Measurements from ENCODE around the gene MCUB.
A peak's percentile ranks its signal among the peaks of the same experiment; 100 is the strongest.

The MCUB gene

GRCh38 chr4:109690690-109691410 is 130.8 kb downstream of the MCUB start:
- Histone ChIP-seq H3K4me1 (ENCODE audit: insufficient read depth, low read length) (no peaks in the 10 kb centered on the region), H3K27me3 (ENCODE audit: insufficient read depth, low read length) (no peaks in the 10 kb centered on the region), H3K36me3 (ENCODE audit: insufficient read depth, low read depth, low read length) (peaks cover 54% of the 10 kb centered on the region), H3K4me3 (ENCODE audit: low read length) (no peak overlapping the region), H3K9me3 (ENCODE audit: insufficient read depth, low read depth, low read length) (no peaks in the 10 kb centered on the region), H3K27ac (ENCODE audit: low read length) (no peak overlapping the region), H3K9ac (ENCODE audit: low read depth, low read length) (no peak overlapping the region)

GRCh38 chr4:109691411-109691920 is 131.4 kb downstream of the MCUB start:
- no peak overlapping the region for H3K27ac ChIP-seq (ENCODE audit: low read length)
- peaks cover 60% of the 10 kb centered on the region for H3K36me3 ChIP-seq (ENCODE audit: insufficient read depth, low read depth, low read length)
- no peaks in the 10 kb centered on the region for H3K4me1 ChIP-seq (ENCODE audit: insufficient read depth, low read length)
- H3K9ac ChIP-seq (ENCODE audit: low read depth, low read length): no peak overlapping the region
- H3K9me3 ChIP-seq (ENCODE audit: insufficient read depth, low read depth, low read length): no peaks in the 10 kb centered on the region
- no peak overlapping the region for H3K4me3 ChIP-seq (ENCODE audit: low read length)
- H3K27me3 ChIP-seq (ENCODE audit: insufficient read depth, low read length): no peaks in the 10 kb centered on the region

GRCh38 chr4:109698656-109699055 is 138.6 kb downstream of the MCUB start:
- H3K4me1 ChIP-seq (ENCODE audit: insufficient read depth, low read length): peaks cover 5% of the 10 kb centered on the region; the same call in 1 of the 2 replicates
- H3K36me3 ChIP-seq (ENCODE audit: insufficient read depth, low read depth, low read length): peaks cover 31% of the 10 kb centered on the region
- no peaks in the 10 kb centered on the region for H3K9me3 ChIP-seq (ENCODE audit: insufficient read depth, low read depth, low read length)
- no peak overlapping the region for H3K4me3 ChIP-seq (ENCODE audit: low read length)
- H3K27ac ChIP-seq (ENCODE audit: low read length): no peak overlapping the region
- H3K9ac ChIP-seq (ENCODE audit: low read depth, low read length): no peak overlapping the region
- H3K27me3 ChIP-seq (ENCODE audit: insufficient read depth, low read length): no peaks in the 10 kb centered on the region

GRCh38 chr4:109699553-109700225 is 139.6 kb downstream of the MCUB start:
- no peaks in the 10 kb centered on the region for H3K27me3 ChIP-seq (ENCODE audit: insufficient read depth, low read length)
- H3K36me3 ChIP-seq (ENCODE audit: insufficient read depth, low read depth, low read length): peaks cover 21% of the 10 kb centered on the region
- H3K9ac ChIP-seq (ENCODE audit: low read depth, low read length): no peak overlapping the region
- no peaks in the 10 kb centered on the region for H3K9me3 ChIP-seq (ENCODE audit: insufficient read depth, low read depth, low read length)
- no peak overlapping the region for H3K27ac ChIP-seq (ENCODE audit: low read length)
- peaks cover 5% of the 10 kb centered on the region; the same call in 1 of the 2 replicates for H3K4me1 ChIP-seq (ENCODE audit: insufficient read depth, low read length)
- no peak overlapping the region for H3K4me3 ChIP-seq (ENCODE audit: low read length)

GRCh38 chr4:109701566-109702410 is 141.7 kb downstream of the MCUB start:
- Histone ChIP-seq H3K9ac (ENCODE audit: low read depth, low read length) (peak overlapping the region; percentile 89; the same call in 1 of the 2 replicates), H3K27ac (ENCODE audit: low read length) (peak overlapping the region; percentile 61), H3K27me3 (ENCODE audit: insufficient read depth, low read length) (no peaks in the 10 kb centered on the region), H3K9me3 (ENCODE audit: insufficient read depth, low read depth, low read length) (no peaks in the 10 kb centered on the region), H3K4me1 (ENCODE audit: insufficient read depth, low read length) (peaks cover 5% of the 10 kb centered on the region; the same call in 1 of the 2 replicates), H3K36me3 (ENCODE audit: insufficient read depth, low read depth, low read length) (peaks cover 9% of the 10 kb centered on the region), H3K4me3 (ENCODE audit: low read length) (peak overlapping the region; percentile 85)

GRCh38 chr4:109702950-109703663 is 143.1 kb downstream of the MCUB start, which contains the start of gene CASP6:
TSS of gene CASP6 (minus strand) at chr4:109703445. CDS start at chr4:109703395, 50 bp downstream.
- no peaks in the 10 kb centered on the region for H3K27me3 ChIP-seq (ENCODE audit: insufficient read depth, low read length)
- peak within 1 kb of the TSS; percentile 61 for H3K27ac ChIP-seq (ENCODE audit: low read length)
- peaks cover 5% of the 10 kb centered on the region; the same call in 1 of the 2 replicates for H3K4me1 ChIP-seq (ENCODE audit: insufficient read depth, low read length)
- H3K36me3 ChIP-seq (ENCODE audit: insufficient read depth, low read depth, low read length): peaks cover 2% of the 10 kb centered on the region
- H3K4me3 ChIP-seq (ENCODE audit: low read length): peak within 1 kb of the TSS; percentile 85
- peak within 1 kb of the TSS; percentile 89 for H3K9ac ChIP-seq (ENCODE audit: low read depth, low read length)
- no peaks in the 10 kb centered on the region for H3K9me3 ChIP-seq (ENCODE audit: insufficient read depth, low read depth, low read length)

GRCh38 chr4:109703664-109704361 is 143.8 kb downstream of the MCUB start:
- peaks cover 9% of the 10 kb centered on the region for H3K36me3 ChIP-seq (ENCODE audit: insufficient read depth, low read depth, low read length)
- H3K27ac ChIP-seq (ENCODE audit: low read length): no peak overlapping the region
- H3K4me1 ChIP-seq (ENCODE audit: insufficient read depth, low read length): peaks cover 5% of the 10 kb centered on the region; the same call in 1 of the 2 replicates
- H3K9me3 ChIP-seq (ENCODE audit: insufficient read depth, low read depth, low read length): no peaks in the 10 kb centered on the region
- peak overlapping the region; percentile 85 for H3K4me3 ChIP-seq (ENCODE audit: low read length)
- H3K9ac ChIP-seq (ENCODE audit: low read depth, low read length): peak overlapping the region; percentile 89; the same call in 1 of the 2 replicates
- H3K27me3 ChIP-seq (ENCODE audit: insufficient read depth, low read length): no peaks in the 10 kb centered on the region

- Histone ChIP-seq H3K27ac (ENCODE audit: low read length) (no peak overlapping the region), H3K4me1 (ENCODE audit: insufficient read depth, low read length) (no peaks in the 10 kb centered on the region), H3K9me3 (ENCODE audit: insufficient read depth, low read depth, low read length) (no peaks in the 10 kb centered on the region), H3K9ac (ENCODE audit: low read depth, low read length) (no peak overlapping the region), H3K36me3 (ENCODE audit: insufficient read depth, low read depth, low read length) (peaks cover 37% of the 10 kb centered on the region), H3K27me3 (ENCODE audit: insufficient read depth, low read length) (no peaks in the 10 kb centered on the region), H3K4me3 (ENCODE audit: low read length) (no peak overlapping the region)
These were observed 148.4 kb downstream of the MCUB start for GRCh38 chr4:109708435-109708834.

GRCh38 chr4:109708990-109709389 is 148.9 kb downstream of the MCUB start:
- Histone ChIP-seq H3K27ac (ENCODE audit: low read length) (no peak overlapping the region), H3K9ac (ENCODE audit: low read depth, low read length) (no peak overlapping the region), H3K4me3 (ENCODE audit: low read length) (no peak overlapping the region), H3K4me1 (ENCODE audit: insufficient read depth, low read length) (no peaks in the 10 kb centered on the region), H3K27me3 (ENCODE audit: insufficient read depth, low read length) (no peaks in the 10 kb centered on the region), H3K36me3 (ENCODE audit: insufficient read depth, low read depth, low read length) (peaks cover 42% of the 10 kb centered on the region), H3K9me3 (ENCODE audit: insufficient read depth, low read depth, low read length) (no peaks in the 10 kb centered on the region)

GRCh38 chr4:109713500-109713899 is 153.5 kb downstream of the MCUB start:
- H3K36me3 ChIP-seq (ENCODE audit: insufficient read depth, low read depth, low read length): peaks cover 65% of the 10 kb centered on the region
- H3K9ac ChIP-seq (ENCODE audit: low read depth, low read length): no peak overlapping the region
- no peaks in the 10 kb centered on the region for H3K9me3 ChIP-seq (ENCODE audit: insufficient read depth, low read depth, low read length)
- no peaks in the 10 kb centered on the region for H3K27me3 ChIP-seq (ENCODE audit: insufficient read depth, low read length)
- H3K4me1 ChIP-seq (ENCODE audit: insufficient read depth, low read length): no peaks in the 10 kb centered on the region
- H3K4me3 ChIP-seq (ENCODE audit: low read length): no peak overlapping the region
- no peak overlapping the region for H3K27ac ChIP-seq (ENCODE audit: low read length)
